HG03103 (cell line): ENCODE measurements around the gene RGSL1.

Source experiments
- ATAC-seq: cut with Tn5 transposase; IDR thresholded peaks from one replicate; pipeline ENCODE4 v1.9.1; 2021; ENCODE audit warnings: low read depth; ENCODE audit not compliant: unreplicated experiment

The RGSL1 gene

GRCh38 chr1:182450087-182450486 lies at the start of gene RGSL1:
RGSL1 (plus strand) TSS chr1:182450146; CDS start chr1:182450166, 20 bp downstream.
- no peak for ATAC-seq

- no peak for ATAC-seq
These were observed 49.4 kb upstream of the RGSL1 start, which contains the start of gene TEDDM1 for GRCh38 chr1:182400567-182400966. TEDDM1 (minus strand) TSS chr1:182400667; CDS start chr1:182400485, 182 bp downstream.

- no peak for ATAC-seq
These were observed 45.2 kb upstream of the RGSL1 start for GRCh38 chr1:182404781-182405180.

- no peak for ATAC-seq
These were observed 44.4 kb upstream of the RGSL1 start for GRCh38 chr1:182405578-182405977.

- ATAC-seq, result no peak
These were observed 43.9 kb upstream of the RGSL1 start for GRCh38 chr1:182406012-182406411.

- no peak for ATAC-seq
These were observed 42.2 kb upstream of the RGSL1 start for GRCh38 chr1:182407724-182408123.

GRCh38 chr1:182408435-182409075 lies 41.4 kb upstream of the RGSL1 start:
- ATAC-seq, result no peak

- ATAC-seq, result no peak
These were observed 39.8 kb upstream of the RGSL1 start for GRCh38 chr1:182410138-182410537.

- no peak for ATAC-seq
These were observed 39.2 kb upstream of the RGSL1 start for GRCh38 chr1:182410620-182411273.

GRCh38 chr1:182413486-182413885 lies 36.5 kb upstream of the RGSL1 start:
- no peak for ATAC-seq

- ATAC-seq, result no peak
These were observed 36.0 kb upstream of the RGSL1 start for GRCh38 chr1:182413969-182414368.

- ATAC-seq, result no peak
These were observed 34.2 kb upstream of the RGSL1 start for GRCh38 chr1:182415789-182416188.

- ATAC-seq, result peak; percentile 50
These were observed 23.2 kb upstream of the RGSL1 start for GRCh38 chr1:182426442-182427430.

GRCh38 chr1:182428043-182428442 lies 21.9 kb upstream of the RGSL1 start:
- ATAC-seq, result no peak

- ATAC-seq, result peak; percentile 41
These were observed 19.5 kb upstream of the RGSL1 start for GRCh38 chr1:182430263-182431068.

- no peak for ATAC-seq
These were observed 18.7 kb upstream of the RGSL1 start for GRCh38 chr1:182431278-182431677.

GRCh38 chr1:182433580-182433979 lies 16.4 kb upstream of the RGSL1 start:
- ATAC-seq, result no peak

GRCh38 chr1:182438326-182438725 lies 11.6 kb upstream of the RGSL1 start:
- no peak for ATAC-seq

GRCh38 chr1:182441719-182442118 lies 8.2 kb upstream of the RGSL1 start:
- no peak for ATAC-seq

GRCh38 chr1:182442333-182442732 lies 7.6 kb upstream of the RGSL1 start:
- no peak for ATAC-seq
